OCI-LY7 (cell line): ENCODE results near the gene CD200.

ENCODE experiments used
- EZH2phosphoT487 ChIP-seq: fragments of 200-600 bp; sonication (generic); IDR thresholded peaks from 2 replicates; pipeline ENCODE4 v1.6.1; 2018; ENCODE audit warnings: low read depth, borderline replicate concordance, mild to moderate bottlenecking, mixed run types, antibody characterized with exemption, low read length, moderate library complexity, mixed read lengths
- TF ChIP-seq, protein P1 (sequence below): fragments of 200-600 bp; sonication (generic); conservative IDR thresholded peaks from 2 replicates; pipeline ENCODE4 v1.5.1; 2014; ENCODE audit warnings: mild to moderate bottlenecking, antibody characterized with exemption, low read length, moderate library complexity, mixed read lengths

DNA sequence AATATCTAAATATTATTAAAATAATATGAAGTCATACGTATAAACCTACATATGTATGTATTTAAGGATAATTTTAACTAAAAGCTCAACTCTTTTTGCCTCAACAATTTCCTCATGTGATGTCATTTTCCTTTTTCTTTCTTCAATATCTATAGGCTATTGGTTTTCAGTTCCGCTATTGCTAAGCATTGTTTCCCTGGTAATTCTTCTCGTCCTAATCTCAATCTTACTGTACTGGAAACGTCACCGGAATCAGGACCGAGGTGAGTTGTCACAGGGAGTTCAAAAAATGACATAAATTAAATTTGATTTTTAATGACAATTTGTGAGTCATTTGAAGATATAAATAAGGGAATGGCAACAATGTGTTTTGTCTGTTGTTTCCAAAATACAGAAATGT lies 16.6 kb downstream of the CD200 start:
- TF ChIP-seq, protein P1, sequence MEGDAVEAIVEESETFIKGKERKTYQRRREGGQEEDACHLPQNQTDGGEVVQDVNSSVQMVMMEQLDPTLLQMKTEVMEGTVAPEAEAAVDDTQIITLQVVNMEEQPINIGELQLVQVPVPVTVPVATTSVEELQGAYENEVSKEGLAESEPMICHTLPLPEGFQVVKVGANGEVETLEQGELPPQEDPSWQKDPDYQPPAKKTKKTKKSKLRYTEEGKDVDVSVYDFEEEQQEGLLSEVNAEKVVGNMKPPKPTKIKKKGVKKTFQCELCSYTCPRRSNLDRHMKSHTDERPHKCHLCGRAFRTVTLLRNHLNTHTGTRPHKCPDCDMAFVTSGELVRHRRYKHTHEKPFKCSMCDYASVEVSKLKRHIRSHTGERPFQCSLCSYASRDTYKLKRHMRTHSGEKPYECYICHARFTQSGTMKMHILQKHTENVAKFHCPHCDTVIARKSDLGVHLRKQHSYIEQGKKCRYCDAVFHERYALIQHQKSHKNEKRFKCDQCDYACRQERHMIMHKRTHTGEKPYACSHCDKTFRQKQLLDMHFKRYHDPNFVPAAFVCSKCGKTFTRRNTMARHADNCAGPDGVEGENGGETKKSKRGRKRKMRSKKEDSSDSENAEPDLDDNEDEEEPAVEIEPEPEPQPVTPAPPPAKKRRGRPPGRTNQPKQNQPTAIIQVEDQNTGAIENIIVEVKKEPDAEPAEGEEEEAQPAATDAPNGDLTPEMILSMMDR = no peak
- TF ChIP-seq EZH2phosphoT487 = no peak
